Measurements from ENCODE around the gene GJA5. TPM values are rescaled to one million over a fixed set of nuclear protein-coding genes. Genes with fewer than 3 reads are reported as not detected.

GJA5 gene
- total RNA-seq, 1 donor from 2014 or later: 0.27 TPM

DNA sequence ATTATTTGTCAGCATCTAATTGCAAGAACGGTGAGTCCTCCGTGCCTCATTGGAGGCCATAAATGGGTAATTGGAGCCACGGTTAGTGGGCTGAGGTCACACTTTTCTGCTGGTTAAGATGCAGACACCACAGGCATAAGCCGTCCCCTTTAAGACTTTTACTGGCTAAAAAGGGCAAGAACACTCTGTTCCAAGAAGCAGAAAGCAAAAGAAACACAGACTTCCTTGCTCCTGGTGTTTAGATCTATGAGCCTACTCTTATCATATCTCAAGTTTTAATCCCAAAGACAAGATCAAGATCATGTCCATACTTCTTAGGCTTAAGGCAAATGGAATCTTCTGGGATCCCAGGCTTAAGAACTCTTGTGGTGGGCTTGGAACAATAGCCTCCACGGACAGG, 17.3 kb upstream of the GJA5 start:
- H3K9ac ChIP-seq (ENCODE audit: low read length): no peak overlapping the region

GRCh38 chr1:147773215-147773715, 12.9 kb upstream of the GJA5 start:
- H3K9ac ChIP-seq (ENCODE audit: low read length): no peak overlapping the region
- DNase-seq (ENCODE audit: low read depth) (no peak), FAIRE-seq (no peak)
- no peak overlapping the region for H3K27ac ChIP-seq (ENCODE audit: low read depth, low read length)
- H3K9me3 ChIP-seq (ENCODE audit: insufficient read depth, low read depth, low read length): no peaks in the 10 kb centered on the region
- no peak overlapping the region for H3K4me3 ChIP-seq (ENCODE audit: insufficient read depth, low read depth, low read length)
- H4K20me1 ChIP-seq (ENCODE audit: insufficient read depth, low read length): no peaks in the 10 kb centered on the region
- H3K36me3 ChIP-seq (ENCODE audit: insufficient read depth, low read length): no peaks in the 10 kb centered on the region
- H3K4me1 ChIP-seq (ENCODE audit: insufficient read depth, low read length): no peaks in the 10 kb centered on the region
- no peaks in the 10 kb centered on the region for H3K27me3 ChIP-seq (ENCODE audit: insufficient read depth, low read length)
- H3K36me3 Mint-ChIP-seq (ENCODE audit: low read depth, unreplicated experiment): no peaks in the 10 kb centered on the region
- no peak overlapping the region for H3K4me3 Mint-ChIP-seq (ENCODE audit: unreplicated experiment)
- TF ChIP-seq EZH2 (IDR thresholded peaks at IDR 0.05; ENCODE audit: insufficient read depth, low read length): no peak
- no peak for TF ChIP-seq CTCF (IDR thresholded peaks at IDR 0.05; ENCODE audit: insufficient read depth, low read depth, low read length)
- H3K9me3 Mint-ChIP-seq (ENCODE audit: unreplicated experiment): peaks cover 4% of the 10 kb centered on the region
- H2AFZ ChIP-seq (ENCODE audit: low read depth, low read length): no peak overlapping the region
- no peak overlapping the region for H3K4me2 ChIP-seq (ENCODE audit: low read length)
- no peak overlapping the region for H3K27ac Mint-ChIP-seq (ENCODE audit: unreplicated experiment)
- no peaks in the 10 kb centered on the region for H3K79me2 ChIP-seq (ENCODE audit: insufficient read depth, low read length)
- H3K4me1 Mint-ChIP-seq (ENCODE audit: low read depth, unreplicated experiment): peaks cover 18% of the 10 kb centered on the region
- H3K27me3 Mint-ChIP-seq (ENCODE audit: low read depth, unreplicated experiment): peaks cover 18% of the 10 kb centered on the region

More for the DNA sequence above, 17.3 kb upstream of the GJA5 start:
- H3K4me1 Mint-ChIP-seq (ENCODE audit: low read depth, unreplicated experiment): peaks cover 8% of the 10 kb centered on the region
- Histone ChIP-seq H4K20me1 (ENCODE audit: insufficient read depth, low read length) (no peaks in the 10 kb centered on the region), H3K4me3 (ENCODE audit: insufficient read depth, low read depth, low read length) (no peak overlapping the region), H3K9me3 (ENCODE audit: insufficient read depth, low read depth, low read length) (no peaks in the 10 kb centered on the region), H3K36me3 (ENCODE audit: insufficient read depth, low read length) (no peaks in the 10 kb centered on the region), H3K4me2 (ENCODE audit: low read length) (no peak overlapping the region), H3K27me3 (ENCODE audit: insufficient read depth, low read length) (peaks cover 3% of the 10 kb centered on the region), H2AFZ (ENCODE audit: low read depth, low read length) (no peak overlapping the region), H3K27ac (ENCODE audit: low read depth, low read length) (no peak overlapping the region), H3K4me1 (ENCODE audit: insufficient read depth, low read length) (no peaks in the 10 kb centered on the region), H3K79me2 (ENCODE audit: insufficient read depth, low read length) (no peaks in the 10 kb centered on the region)
- no peak for DNase-seq (ENCODE audit: low read depth)
- no peak overlapping the region for H3K27ac Mint-ChIP-seq (ENCODE audit: unreplicated experiment)
- no peak for FAIRE-seq
- no peak overlapping the region for H3K4me3 Mint-ChIP-seq (ENCODE audit: unreplicated experiment)
- TF ChIP-seq CTCF (IDR thresholded peaks at IDR 0.05; ENCODE audit: insufficient read depth, low read depth, low read length): no peak
- TF ChIP-seq EZH2 (IDR thresholded peaks at IDR 0.05; ENCODE audit: insufficient read depth, low read length): no peak
- H3K36me3 Mint-ChIP-seq (ENCODE audit: low read depth, unreplicated experiment): no peaks in the 10 kb centered on the region
- peaks cover 4% of the 10 kb centered on the region for H3K9me3 Mint-ChIP-seq (ENCODE audit: unreplicated experiment)
- peaks cover 18% of the 10 kb centered on the region for H3K27me3 Mint-ChIP-seq (ENCODE audit: low read depth, unreplicated experiment)

DNA sequence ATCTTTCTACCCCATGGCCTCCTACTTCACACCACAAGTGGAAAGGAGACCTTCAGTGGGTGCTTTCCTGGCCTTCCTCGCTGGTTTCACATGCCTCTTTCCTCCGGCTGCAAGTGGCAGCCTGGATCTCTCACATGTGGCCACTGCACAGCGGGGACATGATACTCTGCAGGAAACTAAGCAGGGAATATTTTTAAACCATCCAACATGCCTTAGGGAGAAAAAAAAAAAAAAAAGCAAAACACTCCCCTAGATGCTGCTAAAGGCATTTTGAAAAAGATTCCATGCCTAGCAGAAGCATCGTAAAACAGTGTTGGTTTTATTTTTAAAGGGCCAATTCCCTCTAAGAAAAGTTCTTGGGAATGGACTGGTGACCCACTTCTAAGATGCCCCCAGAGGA, 12.2 kb upstream of the GJA5 start:
- H3K4me2 ChIP-seq (ENCODE audit: low read length): no peak overlapping the region
- Mint-ChIP-seq H3K9me3 (ENCODE audit: unreplicated experiment) (peaks cover 4% of the 10 kb centered on the region), H3K4me3 (ENCODE audit: unreplicated experiment) (no peak overlapping the region), H3K4me1 (ENCODE audit: low read depth, unreplicated experiment) (peaks cover 18% of the 10 kb centered on the region), H3K27me3 (ENCODE audit: low read depth, unreplicated experiment) (peaks cover 18% of the 10 kb centered on the region), H3K36me3 (ENCODE audit: low read depth, unreplicated experiment) (no peaks in the 10 kb centered on the region), H3K27ac (ENCODE audit: unreplicated experiment) (no peak overlapping the region)
- H3K27me3 ChIP-seq (ENCODE audit: insufficient read depth, low read length): no peaks in the 10 kb centered on the region
- no peak for DNase-seq (ENCODE audit: low read depth)
- no peak for FAIRE-seq
- no peaks in the 10 kb centered on the region for H3K36me3 ChIP-seq (ENCODE audit: insufficient read depth, low read length)
- TF ChIP-seq EZH2 (IDR thresholded peaks at IDR 0.05; ENCODE audit: insufficient read depth, low read length): no peak
- no peak overlapping the region for H3K9ac ChIP-seq (ENCODE audit: low read length)
- H3K79me2 ChIP-seq (ENCODE audit: insufficient read depth, low read length): no peaks in the 10 kb centered on the region
- H4K20me1 ChIP-seq (ENCODE audit: insufficient read depth, low read length): no peaks in the 10 kb centered on the region
- H3K27ac ChIP-seq (ENCODE audit: low read depth, low read length): no peak overlapping the region
- no peaks in the 10 kb centered on the region for H3K9me3 ChIP-seq (ENCODE audit: insufficient read depth, low read depth, low read length)
- no peak overlapping the region for H3K4me3 ChIP-seq (ENCODE audit: insufficient read depth, low read depth, low read length)
- no peak overlapping the region for H2AFZ ChIP-seq (ENCODE audit: low read depth, low read length)
- H3K4me1 ChIP-seq (ENCODE audit: insufficient read depth, low read length): no peaks in the 10 kb centered on the region

Data from astrocyte (in vitro differentiated cells and primary cell).